Measurements from ENCODE around the gene OXER1.
A peak's percentile ranks its signal among the peaks of the same experiment; 100 is the strongest.

Gene OXER1

GRCh38 chr2:42769583-42770287, 5.8 kb upstream of the OXER1 start:
- no peak for DNase-seq (ENCODE audit: low spot score)

- no peak for DNase-seq (ENCODE audit: low spot score)
Measured at GRCh38 chr2:42768706-42769256, 4.8 kb upstream of the OXER1 start.

- no peak for DNase-seq (ENCODE audit: low spot score)
Measured at GRCh38 chr2:42767899-42768705, 4.2 kb upstream of the OXER1 start.

- no peak for DNase-seq (ENCODE audit: low spot score)
Measured at GRCh38 chr2:42767080-42767898, 3.4 kb upstream of the OXER1 start.

- DNase-seq (ENCODE audit: low spot score) = no peak
Measured at GRCh38 chr2:42765686-42766085, 1.8 kb upstream of the OXER1 start.

GRCh38 chr2:42764901-42765300, 966 bp upstream of the OXER1 start:
- no peak for DNase-seq (ENCODE audit: low spot score)

GRCh38 chr2:42762823-42763804, 821 bp downstream of the OXER1 start:
- no peak for DNase-seq (ENCODE audit: low spot score)

- DNase-seq (ENCODE audit: low spot score) = no peak
Measured at GRCh38 chr2:42762155-42762554, 1.8 kb downstream of the OXER1 start.

GRCh38 chr2:42761554-42761953, 2.4 kb downstream of the OXER1 start:
- no peak for DNase-seq (ENCODE audit: low spot score)

GRCh38 chr2:42758751-42759150, 5.2 kb downstream of the OXER1 start:
- no peak for DNase-seq (ENCODE audit: low spot score)

- no peak for DNase-seq (ENCODE audit: low spot score)
Measured at GRCh38 chr2:42757981-42758740, 5.8 kb downstream of the OXER1 start.

- no peak for DNase-seq (ENCODE audit: low spot score)
Measured at GRCh38 chr2:42756966-42757513, 6.9 kb downstream of the OXER1 start.

- DNase-seq (ENCODE audit: low spot score) = no peak
Measured at GRCh38 chr2:42756150-42756775, 7.7 kb downstream of the OXER1 start.

- DNase-seq (ENCODE audit: low spot score) = no peak
Measured at GRCh38 chr2:42755191-42755880, 8.6 kb downstream of the OXER1 start.

GRCh38 chr2:42754776-42755140, 9.2 kb downstream of the OXER1 start:
- DNase-seq (ENCODE audit: low spot score) = no peak

GRCh38 chr2:42754021-42754775, 9.7 kb downstream of the OXER1 start:
- peak; percentile 73 for DNase-seq (ENCODE audit: low spot score)

GRCh38 chr2:42752816-42753813, 10.8 kb downstream of the OXER1 start:
- no peak for DNase-seq (ENCODE audit: low spot score)
